HUES64 (cell line): ENCODE results near the gene POPDC3.

Source experiments
- H3K27ac ChIP-seq: 2 replicates; pipeline ENCODE4 v1.7.0; 2013; ENCODE audit warnings: low read depth, low read length, inconsistent platforms
- H3K27me3 ChIP-seq: 2 replicates; pipeline ENCODE4 v1.6.1; 2013; ENCODE audit warnings: mild to moderate bottlenecking, low read length; ENCODE audit not compliant: insufficient read depth
- H3K36me3 ChIP-seq: 2 replicates; pipeline ENCODE4 v1.6.1; 2013; ENCODE audit warnings: mild to moderate bottlenecking, low read length; ENCODE audit not compliant: insufficient read depth
- H3K4me1 ChIP-seq: 2 replicates; pipeline ENCODE4 v1.6.1; 2013; ENCODE audit warnings: mild to moderate bottlenecking, low read length, moderate library complexity; ENCODE audit not compliant: insufficient read depth
- H3K4me3 ChIP-seq: 2 replicates; pipeline ENCODE4 v1.5.1; 2013; ENCODE audit warnings: mild to moderate bottlenecking, low read length, moderate library complexity
- H3K9ac ChIP-seq: 2 replicates; pipeline ENCODE4 v1.6.1; 2013; ENCODE audit warnings: mild to moderate bottlenecking, low read depth, low read length
- H3K9me3 ChIP-seq: 2 replicates; pipeline ENCODE4 v1.6.1; 2013; ENCODE audit warnings: low read depth, low read length; ENCODE audit not compliant: insufficient read depth
- WGBS: fragments of 150-250, 120-280 bp; methylation state at CpG from one replicate; pipeline ENCODE4 v1.1.7; 2013; ENCODE audit warnings: missing lambda C conversion rate; 5-methylcytosine and 5-hydroxymethylcytosine counted together

Gene POPDC3

DNA sequence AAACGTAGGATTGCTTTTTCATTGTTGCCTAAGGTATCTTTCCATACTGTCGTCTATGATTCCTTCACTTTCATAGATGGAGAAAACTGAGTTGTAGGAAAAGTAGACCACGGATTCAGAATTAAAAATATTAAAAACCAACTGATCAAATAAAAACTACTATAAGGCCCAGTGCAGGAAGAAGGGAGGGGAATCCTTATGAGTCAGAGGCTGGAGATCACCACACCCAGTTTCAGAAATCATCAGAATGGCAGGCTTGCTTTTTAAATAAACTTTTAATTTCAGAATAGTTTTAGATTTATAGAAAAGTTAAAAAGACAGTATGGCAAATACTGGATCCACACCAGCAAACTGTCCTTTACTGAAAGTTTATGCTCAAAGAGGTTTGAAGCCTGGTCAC is 32.0 kb upstream of the POPDC3 start:
- Histone ChIP-seq H3K27ac (no peak overlapping the region), H3K27me3 (no peaks in the 10 kb centered on the region), H3K4me3 (no peak overlapping the region), H3K9ac (no peak overlapping the region), H3K36me3 (no peaks in the 10 kb centered on the region), H3K9me3 (no peaks in the 10 kb centered on the region), H3K4me1 (no peaks in the 10 kb centered on the region)
- 85% methylated on average over 1 of the region's 3 CpGs for WGBS

DNA sequence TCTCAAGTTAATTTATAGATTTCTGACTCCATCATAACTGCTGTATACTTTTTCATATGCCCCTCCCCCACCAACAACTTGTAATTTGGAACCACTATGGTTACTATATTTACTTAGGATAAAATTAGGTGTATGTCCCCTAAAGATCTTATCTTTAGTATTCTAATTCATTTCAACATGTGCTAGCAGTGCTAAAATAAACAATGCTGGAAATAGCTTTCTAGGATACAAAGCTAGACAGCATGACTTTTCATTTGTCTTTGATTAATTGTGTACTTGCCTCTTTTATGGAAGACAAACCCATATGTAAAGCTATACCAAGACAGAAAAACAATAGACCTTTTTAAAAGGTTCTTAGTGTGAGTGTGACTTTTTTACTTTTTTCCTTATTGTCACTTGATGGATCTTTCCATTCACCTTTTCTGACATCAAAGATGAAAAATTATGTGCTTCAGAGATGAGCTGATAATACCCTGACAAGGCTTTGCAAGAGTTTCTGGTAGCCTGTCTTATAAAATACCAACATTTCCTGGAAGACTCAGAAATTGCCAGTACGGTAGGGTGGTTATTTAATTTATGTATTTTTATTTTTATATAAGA is 31.2 kb upstream of the POPDC3 start:
- Histone ChIP-seq H3K9ac (no peak overlapping the region), H3K27me3 (no peaks in the 10 kb centered on the region), H3K9me3 (no peaks in the 10 kb centered on the region), H3K36me3 (no peaks in the 10 kb centered on the region), H3K4me3 (no peak overlapping the region), H3K27ac (no peak overlapping the region), H3K4me1 (no peaks in the 10 kb centered on the region)
- WGBS, result no CpG with 5 or more reads among the region's 1 CpG

DNA sequence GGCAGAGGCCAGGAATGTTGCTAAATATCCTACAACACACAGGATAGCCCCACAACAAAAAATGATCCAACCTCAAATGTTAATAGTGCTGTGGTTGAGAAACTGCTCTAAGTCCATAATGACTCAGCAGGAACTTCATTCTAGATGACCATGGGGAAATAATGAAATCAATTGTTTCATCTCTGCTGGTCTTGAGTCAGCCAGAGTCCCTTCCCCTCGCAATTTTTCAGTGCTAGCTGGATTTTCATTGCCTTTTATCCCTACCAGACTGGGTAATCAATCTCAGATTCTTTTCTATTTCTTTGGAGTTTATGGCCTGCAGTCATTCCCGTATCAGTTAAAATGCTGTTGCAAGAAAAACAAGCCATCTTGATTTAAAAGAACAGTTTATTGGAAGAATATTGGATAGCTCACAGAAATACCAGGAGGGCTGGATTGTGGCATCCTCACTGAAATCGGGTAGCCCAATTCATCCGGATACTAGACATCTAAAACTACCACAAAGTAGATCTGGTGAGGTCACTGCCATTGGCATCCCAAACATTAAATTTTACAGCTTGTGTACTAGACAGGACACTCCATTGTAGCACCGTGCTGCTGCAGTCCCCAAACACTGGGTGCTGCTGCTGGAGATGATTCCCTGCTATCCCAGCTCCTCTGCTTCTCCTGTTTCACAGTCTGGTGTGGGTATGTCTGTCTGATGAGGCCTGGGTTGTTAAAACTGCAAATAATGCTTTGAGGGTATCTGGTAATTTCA is 30.3 kb upstream of the POPDC3 start:
- Histone ChIP-seq H3K27ac (no peak overlapping the region), H3K9me3 (no peaks in the 10 kb centered on the region), H3K4me1 (no peaks in the 10 kb centered on the region), H3K27me3 (no peaks in the 10 kb centered on the region), H3K36me3 (no peaks in the 10 kb centered on the region), H3K9ac (no peak overlapping the region), H3K4me3 (no peak overlapping the region)
- WGBS, result 91% methylated on average over 5 of the region's 5 CpGs

DNA sequence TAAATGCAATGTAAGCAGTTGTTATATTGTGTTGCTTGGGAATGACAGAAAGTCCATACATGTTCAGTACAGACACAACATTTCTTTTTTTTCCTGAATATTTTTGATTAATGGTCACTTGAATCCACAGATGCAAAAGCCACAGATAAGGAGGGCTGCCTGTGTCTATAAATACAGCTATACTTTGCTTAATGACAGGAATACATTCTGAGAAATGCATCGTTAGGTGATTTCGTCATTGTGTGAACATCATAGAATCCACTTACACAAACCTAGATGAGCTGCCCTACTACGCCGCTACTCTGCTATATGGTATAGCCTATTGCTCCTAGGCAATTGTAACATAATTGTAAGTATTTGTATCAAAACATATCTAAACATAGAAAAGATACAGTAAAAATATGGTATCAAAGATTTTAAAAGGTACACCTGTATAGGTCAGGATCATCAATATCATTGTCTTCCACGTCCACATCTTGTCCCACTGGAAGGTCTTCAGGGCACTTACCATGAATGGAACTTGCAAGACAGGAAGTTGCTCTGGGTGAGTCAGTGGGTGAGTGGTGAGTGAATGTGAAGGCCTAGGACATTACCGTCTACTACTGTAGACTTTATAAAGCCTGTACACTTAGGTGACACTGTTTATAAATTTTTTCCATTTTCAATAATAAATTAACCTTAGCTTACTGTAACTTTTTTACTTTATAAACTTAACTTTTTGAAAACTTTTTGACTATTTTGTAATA is 27.9 kb upstream of the POPDC3 start:
- no peaks in the 10 kb centered on the region for H3K4me1 ChIP-seq
- WGBS, result 100% methylated on average over 3 of the region's 6 CpGs
- no peak overlapping the region for H3K4me3 ChIP-seq
- H3K9ac ChIP-seq, result no peak overlapping the region
- H3K27me3 ChIP-seq, result no peaks in the 10 kb centered on the region
- H3K9me3 ChIP-seq, result no peaks in the 10 kb centered on the region
- H3K27ac ChIP-seq, result no peak overlapping the region
- H3K36me3 ChIP-seq, result no peaks in the 10 kb centered on the region

DNA sequence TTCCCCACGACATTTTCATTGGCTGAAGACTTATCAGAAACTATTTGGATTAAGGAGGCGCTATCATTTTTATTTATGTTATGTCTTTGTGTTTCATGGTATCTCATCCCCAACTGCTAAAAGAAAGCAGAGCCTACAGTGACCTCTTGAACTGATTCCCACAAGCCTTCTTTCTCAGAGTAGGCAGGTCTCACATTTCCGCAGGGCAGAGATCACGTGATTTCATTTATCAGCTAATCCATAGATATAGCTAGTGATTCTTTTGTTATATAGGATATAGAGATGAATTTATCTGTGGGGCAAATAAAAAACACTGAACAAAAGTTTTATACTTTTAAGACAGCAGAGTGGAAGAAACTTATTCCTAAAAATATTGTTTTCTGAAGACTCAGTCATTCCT is 25.0 kb upstream of the POPDC3 start:
- H3K36me3 ChIP-seq, result no peaks in the 10 kb centered on the region
- H3K4me3 ChIP-seq, result no peak overlapping the region
- WGBS, result 100% methylated on average over 3 of the region's 4 CpGs
- H3K27ac ChIP-seq, result no peak overlapping the region
- no peaks in the 10 kb centered on the region for H3K9me3 ChIP-seq
- no peaks in the 10 kb centered on the region for H3K4me1 ChIP-seq
- no peak overlapping the region for H3K9ac ChIP-seq
- no peaks in the 10 kb centered on the region for H3K27me3 ChIP-seq

DNA sequence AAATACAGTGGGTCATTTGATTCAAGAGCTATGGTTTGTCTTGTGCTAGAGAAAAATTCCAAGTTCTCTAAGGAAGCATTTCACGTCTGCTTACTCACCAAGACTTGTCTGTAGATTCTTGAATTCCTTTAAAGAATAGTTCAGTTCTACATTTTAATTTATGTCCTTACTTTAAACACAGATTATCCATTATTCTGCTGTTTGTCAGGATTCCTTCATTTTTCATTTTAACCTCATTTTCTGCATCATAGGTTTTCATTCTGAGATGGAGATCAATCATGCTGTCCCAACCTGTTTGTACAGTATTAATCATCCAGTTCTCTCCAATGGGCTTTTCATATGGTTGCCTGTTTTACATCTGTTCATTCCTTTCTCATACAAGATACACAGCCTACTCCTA is 24.5 kb upstream of the POPDC3 start:
- H3K27me3 ChIP-seq, result no peaks in the 10 kb centered on the region
- H3K4me1 ChIP-seq, result no peaks in the 10 kb centered on the region
- H3K4me3 ChIP-seq, result no peak overlapping the region
- no peaks in the 10 kb centered on the region for H3K9me3 ChIP-seq
- H3K9ac ChIP-seq, result no peak overlapping the region
- 100% methylated on average over 1 of the region's 1 CpG for WGBS
- H3K27ac ChIP-seq, result no peak overlapping the region
- no peaks in the 10 kb centered on the region for H3K36me3 ChIP-seq

DNA sequence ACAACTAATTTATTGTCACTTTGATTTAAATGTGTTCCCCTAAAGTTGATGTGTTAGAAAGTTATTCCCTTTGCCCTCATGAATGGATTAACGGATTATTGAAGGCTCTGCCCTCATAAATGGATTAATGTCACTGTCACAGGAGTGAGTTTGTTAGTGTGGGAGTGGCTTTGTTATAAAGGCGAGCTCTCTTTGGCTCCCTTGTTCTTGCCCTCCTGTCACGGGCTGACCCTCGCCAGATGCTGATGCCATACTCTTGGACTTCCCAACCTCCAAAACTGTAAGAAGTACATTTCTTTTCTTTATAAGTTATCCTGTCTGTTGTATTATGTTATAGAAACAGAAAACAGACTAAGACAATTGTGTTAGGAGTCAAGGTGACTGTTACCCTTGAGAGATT is 22.7 kb upstream of the POPDC3 start:
- no peak overlapping the region for H3K9ac ChIP-seq
- 0 out of 2 replicates have a peak, but pooled peaks cover under 1% of the 10 kb centered on the region for H3K9me3 ChIP-seq
- no peaks in the 10 kb centered on the region for H3K27me3 ChIP-seq
- no peaks in the 10 kb centered on the region for H3K36me3 ChIP-seq
- H3K4me3 ChIP-seq, result no peak overlapping the region
- no peak overlapping the region for H3K27ac ChIP-seq
- 85% methylated on average over 4 of the region's 4 CpGs for WGBS
- no peaks in the 10 kb centered on the region for H3K4me1 ChIP-seq

DNA sequence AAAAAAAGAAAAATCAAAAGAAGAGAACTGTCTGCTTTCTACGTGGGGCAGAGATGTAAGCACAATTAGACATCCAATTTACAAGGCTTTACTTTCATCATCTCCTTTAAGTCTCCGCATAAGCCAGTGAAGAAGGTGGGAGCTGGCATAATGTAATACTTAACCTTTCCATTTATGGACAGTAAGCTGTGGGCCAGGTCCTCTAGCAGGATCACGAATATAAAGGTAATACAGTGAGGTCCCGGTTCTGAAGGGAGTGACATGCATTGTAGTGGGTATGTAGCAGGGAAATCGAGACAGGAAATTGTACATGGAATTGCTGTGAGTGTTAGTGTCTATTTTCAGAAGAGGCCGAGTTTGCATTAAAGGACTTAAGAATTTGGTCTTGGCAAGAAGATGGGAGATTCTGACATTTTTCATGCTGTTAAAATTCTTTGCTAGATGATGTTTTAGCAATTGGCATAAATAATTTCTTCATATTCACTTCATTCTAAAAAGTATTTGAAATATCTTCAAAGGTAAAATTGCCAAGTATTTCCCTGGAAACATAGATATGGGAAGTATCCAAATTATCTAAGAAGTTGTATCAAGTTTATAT is 20.4 kb upstream of the POPDC3 start:
- no peak overlapping the region for H3K27ac ChIP-seq
- no peaks in the 10 kb centered on the region for H3K4me1 ChIP-seq
- WGBS, result 89% methylated on average over 4 of the region's 6 CpGs
- no peaks in the 10 kb centered on the region for H3K27me3 ChIP-seq
- H3K4me3 ChIP-seq, result no peak overlapping the region
- 0 out of 2 replicates have a peak, but pooled peaks cover 2% of the 10 kb centered on the region for H3K9me3 ChIP-seq
- H3K36me3 ChIP-seq, result no peaks in the 10 kb centered on the region
- no peak overlapping the region for H3K9ac ChIP-seq

DNA sequence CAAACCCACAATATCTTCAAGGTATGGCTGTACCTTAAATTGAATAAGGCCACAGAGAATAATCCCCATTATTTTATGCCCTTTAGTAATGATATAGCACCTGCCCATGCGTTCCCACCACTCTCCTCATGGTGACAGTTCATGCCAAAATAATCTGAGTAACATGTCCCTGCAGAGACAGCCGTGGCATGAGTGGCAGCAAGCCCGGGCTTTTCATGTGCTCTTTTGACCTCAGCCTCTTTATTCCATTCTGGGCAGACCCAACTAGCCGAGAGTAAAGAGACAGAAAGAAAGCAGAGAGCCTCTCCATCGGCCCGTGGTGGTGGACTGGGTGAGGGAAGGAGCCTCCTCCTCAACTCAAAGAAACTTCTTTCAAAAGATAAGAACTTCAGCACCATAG is 19.9 kb upstream of the POPDC3 start:
- H3K4me1 ChIP-seq, result no peaks in the 10 kb centered on the region
- WGBS, result 59% methylated on average over 3 of the region's 6 CpGs

DNA sequence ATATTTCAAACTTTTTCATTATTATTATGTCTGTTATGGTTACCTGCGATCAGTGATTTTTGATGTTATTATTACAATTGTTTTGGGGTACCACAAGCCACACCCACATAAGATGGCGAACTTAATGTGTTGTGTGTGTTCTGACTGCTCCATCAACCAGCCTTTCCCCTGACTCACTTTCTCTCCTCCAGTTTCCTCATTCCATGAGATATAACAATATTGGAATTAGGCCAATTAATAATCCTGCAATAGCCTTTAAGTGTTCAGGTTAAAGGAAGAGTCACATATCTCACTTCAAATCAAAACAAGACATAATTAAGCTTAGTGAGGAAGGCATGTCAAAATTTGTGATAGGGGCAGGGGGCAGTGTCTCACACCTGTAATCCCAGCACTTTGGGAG is 16.3 kb upstream of the POPDC3 start:
- Histone ChIP-seq H3K27me3 (no peaks in the 10 kb centered on the region), H3K4me3 (no peak overlapping the region), H3K9ac (no peak overlapping the region), H3K27ac (no peak overlapping the region), H3K36me3 (no peaks in the 10 kb centered on the region), H3K9me3 (0 out of 2 replicates have a peak, but pooled peaks cover 2% of the 10 kb centered on the region), H3K4me1 (no peaks in the 10 kb centered on the region)
- no CpG with 5 or more reads among the region's 2 CpGs for WGBS

More for the DNA sequence above, 19.9 kb upstream of the POPDC3 start:
- no peaks in the 10 kb centered on the region for H3K36me3 ChIP-seq
- H3K27ac ChIP-seq, result no peak overlapping the region
- no peak overlapping the region for H3K4me3 ChIP-seq
- H3K9me3 ChIP-seq, result 0 out of 2 replicates have a peak, but pooled peaks cover 2% of the 10 kb centered on the region
- no peak overlapping the region for H3K9ac ChIP-seq
- no peaks in the 10 kb centered on the region for H3K27me3 ChIP-seq

DNA sequence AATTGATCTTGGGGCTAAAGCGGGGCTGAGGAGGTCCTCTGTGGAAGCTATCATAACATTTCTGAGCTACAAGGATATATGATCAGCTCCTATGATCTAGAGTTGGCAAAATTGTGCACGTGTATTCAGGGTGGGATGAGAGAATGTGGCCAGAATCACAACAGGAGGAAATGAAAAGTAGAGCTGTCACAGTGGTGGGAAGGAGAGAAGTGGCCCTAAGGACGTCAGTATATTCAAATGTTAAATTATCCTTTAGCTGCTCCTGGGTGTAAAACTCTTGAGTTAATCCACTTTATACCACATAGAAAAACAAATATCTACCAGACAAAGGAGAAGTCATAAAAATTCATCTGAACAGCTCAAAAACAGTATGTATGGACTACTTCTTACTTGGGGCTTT is 14.8 kb upstream of the POPDC3 start:
- Histone ChIP-seq H3K4me3 (no peak overlapping the region), H3K9me3 (0 out of 2 replicates have a peak, but pooled peaks cover 2% of the 10 kb centered on the region), H3K27ac (no peak overlapping the region), H3K4me1 (no peaks in the 10 kb centered on the region), H3K9ac (no peak overlapping the region), H3K27me3 (no peaks in the 10 kb centered on the region), H3K36me3 (no peaks in the 10 kb centered on the region)
- WGBS, result 67% methylated on average over 3 of the region's 3 CpGs
